Measurements from ENCODE around the gene LRP1-AS.

LRP1-AS gene

DNA sequence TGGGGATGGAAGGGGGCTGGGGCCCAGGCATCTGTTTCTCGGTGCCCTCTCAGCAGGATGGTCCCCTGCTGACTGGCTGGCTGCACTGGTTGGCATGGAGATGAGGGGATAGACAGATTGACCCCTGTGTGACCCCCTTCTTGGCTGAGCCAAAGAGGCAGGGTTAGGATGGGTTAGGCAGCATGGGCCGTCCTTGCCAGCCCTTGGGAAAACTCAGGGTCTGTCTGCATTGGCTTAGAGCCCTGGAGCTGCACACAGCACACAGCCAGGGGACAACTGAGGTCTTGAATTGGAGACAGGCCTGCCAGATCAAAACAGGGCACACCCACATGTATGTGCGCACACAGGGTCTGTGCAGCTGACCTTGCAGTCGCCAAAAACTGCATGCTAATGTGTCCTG, 11.2 kb upstream of the LRP1-AS start:
- DNase-seq = no peak

- DNase-seq = no peak
Observed at GRCh38 chr12:57158186-57158585, 10.8 kb upstream of the LRP1-AS start.

DNA sequence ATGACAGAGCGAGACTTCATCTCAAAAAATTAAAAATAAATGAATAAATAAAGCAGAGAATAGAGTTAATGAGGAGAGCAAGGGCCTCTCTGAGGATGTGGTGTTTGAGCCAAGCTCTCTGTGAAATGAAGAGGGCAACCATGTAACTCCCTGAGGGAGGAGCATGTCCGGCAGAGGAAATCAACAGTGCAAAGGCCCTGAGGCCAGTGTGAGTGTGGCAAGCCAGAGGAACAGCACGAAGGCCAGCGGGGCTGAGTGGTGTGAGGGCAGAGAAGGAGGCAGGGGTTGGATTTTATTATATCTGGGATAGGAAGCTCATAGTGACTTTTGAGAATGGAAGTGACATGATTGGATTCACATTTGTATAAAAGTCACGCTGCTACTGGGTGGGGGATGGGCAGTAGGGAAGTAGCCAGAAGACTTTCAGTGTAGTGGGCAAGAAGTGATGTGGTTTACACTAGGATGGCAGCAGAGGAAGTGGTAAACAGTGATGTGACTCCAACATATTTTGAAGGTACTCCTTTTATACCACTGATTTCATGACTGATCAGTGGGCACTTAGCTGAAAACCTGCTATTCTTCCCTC, 10.3 kb upstream of the LRP1-AS start:
- no peak for DNase-seq

DNA sequence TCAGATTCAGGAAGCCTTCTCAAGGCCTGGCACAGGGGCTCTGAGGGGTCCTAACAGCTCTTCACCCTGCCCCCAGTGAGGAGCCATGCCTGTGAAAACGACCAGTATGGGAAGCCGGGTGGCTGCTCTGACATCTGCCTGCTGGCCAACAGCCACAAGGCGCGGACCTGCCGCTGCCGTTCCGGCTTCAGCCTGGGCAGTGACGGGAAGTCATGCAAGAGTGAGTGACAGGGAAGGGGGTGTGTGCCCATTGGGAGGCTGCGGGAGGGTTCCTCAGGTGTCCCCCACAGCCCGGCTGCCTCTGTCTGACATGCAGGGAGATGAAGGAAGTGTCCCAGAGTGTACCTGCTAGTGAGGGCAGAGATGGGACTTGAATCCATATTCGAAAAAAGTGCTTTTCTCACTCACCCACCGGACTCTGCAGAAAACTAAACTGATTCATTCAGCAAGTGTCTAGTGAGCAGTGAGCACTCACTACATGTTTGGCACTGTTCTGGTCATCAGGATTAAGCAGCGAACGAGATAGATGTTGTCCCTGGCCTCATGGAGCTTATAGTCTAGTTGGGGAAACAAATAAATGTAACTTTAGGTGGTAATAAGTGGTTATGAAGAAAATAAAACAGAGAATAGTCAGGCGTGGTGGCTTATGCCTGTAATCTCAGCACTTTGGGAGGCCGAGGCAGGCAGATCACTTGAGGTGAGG, 9.4 kb upstream of the LRP1-AS start:
- no peak for DNase-seq

GRCh38 chr12:57154804-57155434, 7.5 kb upstream of the LRP1-AS start:
- DNase-seq = no peak

- DNase-seq = no peak
Observed at GRCh38 chr12:57154076-57154475, 6.7 kb upstream of the LRP1-AS start.

GRCh38 chr12:57153415-57153997, 6.1 kb upstream of the LRP1-AS start:
- no peak for DNase-seq

DNA sequence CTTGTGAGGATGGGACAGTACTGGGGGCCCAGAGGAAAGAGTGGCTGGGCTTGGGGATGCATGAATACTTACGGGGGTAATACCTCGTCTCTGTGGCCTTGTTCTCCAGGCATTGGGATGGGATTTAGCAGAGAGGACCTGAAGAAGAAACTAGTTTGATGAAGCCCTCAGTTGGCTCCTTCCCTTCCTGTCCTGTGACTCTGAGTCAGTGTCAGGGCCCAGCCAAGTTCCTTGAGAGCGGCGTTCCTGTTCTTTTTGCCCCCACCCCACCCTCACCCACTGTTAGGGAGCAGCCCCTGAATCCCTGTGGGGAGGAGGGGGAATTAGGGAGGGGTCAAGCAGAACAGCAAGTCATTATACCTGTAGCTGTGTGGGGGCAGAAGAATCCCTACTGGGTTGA, 5.2 kb upstream of the LRP1-AS start:
- DNase-seq = no peak

GRCh38 chr12:57151741-57152630, 4.6 kb upstream of the LRP1-AS start:
- DNase-seq = peak; percentile 79

DNA sequence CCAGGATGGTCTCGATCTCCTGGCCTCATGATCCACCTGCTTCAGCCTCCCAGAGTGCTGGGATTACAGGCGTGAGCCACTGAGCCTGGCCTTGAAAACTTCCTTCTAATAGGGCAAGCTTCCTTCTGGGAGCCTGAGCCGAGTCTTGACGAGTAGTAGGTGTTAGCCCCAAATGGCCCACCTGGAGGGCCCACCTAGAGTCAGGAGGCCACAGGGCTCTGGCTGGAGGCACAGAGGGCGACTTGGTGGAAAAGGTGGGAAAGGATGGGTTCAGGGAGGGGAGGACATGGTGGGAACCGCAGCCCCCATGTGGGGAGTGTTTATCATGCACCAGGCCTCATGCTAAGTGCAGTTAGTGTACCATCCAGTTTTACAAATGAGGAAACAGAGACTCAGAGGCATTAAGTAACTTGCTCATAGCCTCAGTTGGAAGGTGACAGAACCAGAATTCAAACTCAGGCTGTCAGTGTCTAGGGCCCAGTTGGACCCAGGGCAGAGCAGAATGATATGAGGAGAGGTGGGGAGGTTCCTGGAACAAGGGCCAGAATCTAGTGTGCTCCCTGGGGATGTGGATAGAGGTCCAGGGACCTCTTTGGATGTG, 3.1 kb upstream of the LRP1-AS start:
- DNase-seq = no peak

DNA sequence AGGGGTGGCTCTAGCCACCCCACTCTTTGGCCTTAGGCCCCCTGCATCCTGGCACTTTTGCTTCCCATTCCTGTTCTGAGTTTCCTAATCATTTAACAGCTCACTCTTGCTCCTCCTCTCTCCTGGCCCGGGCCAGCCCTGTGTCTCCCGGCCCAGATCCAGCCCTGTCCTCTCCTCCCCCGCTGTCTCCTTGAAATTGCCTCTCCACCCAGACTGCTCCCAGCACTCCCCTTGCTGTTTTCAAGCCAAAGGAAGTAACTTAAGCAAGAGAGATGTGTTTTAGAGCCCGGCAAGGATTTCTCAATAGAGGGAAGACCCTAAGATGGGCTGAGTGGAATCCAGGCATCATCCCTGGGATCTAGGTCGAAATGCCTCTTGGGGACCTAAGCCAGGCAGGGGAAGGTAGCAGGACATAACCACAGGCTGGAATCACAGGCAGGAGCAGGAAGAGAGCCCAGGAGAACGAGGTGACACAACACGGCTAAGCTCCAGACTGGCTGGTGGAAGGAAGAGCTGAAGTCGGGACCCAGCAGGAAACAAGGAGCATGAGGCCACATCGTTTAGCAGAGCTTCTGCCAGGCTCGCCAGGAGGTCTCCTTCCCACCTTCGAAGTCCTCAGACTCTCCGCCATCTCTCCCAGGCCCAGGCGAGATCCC, 2.0 kb upstream of the LRP1-AS start:
- peak; percentile 69 for DNase-seq

DNA sequence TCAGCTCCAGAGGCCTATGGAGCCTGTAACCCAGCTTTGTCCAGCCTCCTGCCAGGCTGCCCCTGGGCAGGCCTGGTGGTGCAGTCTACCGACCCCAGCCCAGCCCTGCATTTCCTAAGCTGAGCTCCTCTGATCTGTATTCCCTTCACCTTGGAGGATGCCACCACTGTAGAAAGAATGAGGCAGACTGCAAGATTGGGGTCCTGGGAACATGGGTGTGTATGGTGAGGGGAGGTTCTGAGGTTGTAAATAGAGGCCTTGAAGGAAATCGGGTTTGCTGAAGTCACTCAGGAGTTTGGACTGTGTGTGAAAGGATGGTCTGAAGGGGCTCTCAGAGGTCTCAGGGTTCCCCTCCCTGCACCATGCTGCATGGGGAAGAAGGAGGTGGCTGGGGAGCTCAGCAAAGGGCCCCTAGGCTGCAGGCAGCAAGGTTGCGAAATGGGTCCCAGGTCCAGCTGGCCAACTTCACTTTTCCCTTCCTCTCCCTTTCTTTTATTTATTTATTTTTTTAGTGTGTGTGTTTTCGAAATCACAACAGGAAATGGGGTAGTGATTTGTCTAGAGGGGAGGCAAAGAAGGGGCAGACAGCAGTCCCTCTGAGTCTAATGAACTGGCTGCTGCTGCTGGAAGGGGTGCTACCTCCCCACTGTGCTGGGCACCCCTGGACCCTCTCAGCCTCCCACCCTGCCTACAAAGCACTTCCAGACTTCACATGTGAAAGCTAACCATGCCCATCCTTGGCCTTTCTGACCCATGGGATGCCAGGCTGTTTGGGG, 1.2 kb upstream of the LRP1-AS start:
- peak; percentile 55 for DNase-seq

- DNase-seq = no peak
Observed at GRCh38 chr12:57146092-57146491, 1.3 kb downstream of the LRP1-AS start.

DNA sequence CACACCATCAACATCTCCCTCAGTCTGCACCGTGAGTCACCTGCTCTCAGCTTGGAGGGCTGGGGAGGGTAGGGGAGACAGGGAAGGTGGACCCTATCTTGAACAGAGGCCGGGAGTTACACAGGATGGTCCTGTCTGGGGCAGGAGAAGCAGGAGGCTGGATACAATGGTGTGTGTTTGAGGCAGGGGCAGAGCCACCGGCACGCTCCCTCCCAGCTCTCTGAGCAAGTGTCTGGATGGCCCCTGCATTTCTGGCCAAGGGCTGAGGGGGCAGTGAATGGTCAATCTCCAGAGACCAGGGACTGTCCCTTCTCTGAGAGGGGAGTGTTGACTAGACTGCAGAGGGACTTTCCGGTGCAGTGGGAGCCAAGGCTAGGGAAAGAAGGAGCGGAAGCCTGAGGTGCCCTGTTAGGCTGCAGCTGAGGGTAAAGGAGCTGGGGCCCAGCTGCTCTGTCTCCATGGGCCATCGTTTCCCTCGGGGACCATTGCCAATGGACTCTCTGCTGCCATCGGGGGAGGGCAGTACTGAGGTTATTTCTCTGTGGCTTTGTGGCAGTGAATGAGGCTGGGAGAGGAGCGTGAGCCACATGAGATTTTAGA, 1.9 kb downstream of the LRP1-AS start:
- DNase-seq = no peak

GRCh38 chr12:57143454-57143853, 4.0 kb downstream of the LRP1-AS start:
- DNase-seq = no peak

- no peak for DNase-seq
Observed at GRCh38 chr12:57142727-57143126, 4.7 kb downstream of the LRP1-AS start.

- no peak for DNase-seq
Observed at GRCh38 chr12:57142121-57142520, 5.3 kb downstream of the LRP1-AS start.

DNA sequence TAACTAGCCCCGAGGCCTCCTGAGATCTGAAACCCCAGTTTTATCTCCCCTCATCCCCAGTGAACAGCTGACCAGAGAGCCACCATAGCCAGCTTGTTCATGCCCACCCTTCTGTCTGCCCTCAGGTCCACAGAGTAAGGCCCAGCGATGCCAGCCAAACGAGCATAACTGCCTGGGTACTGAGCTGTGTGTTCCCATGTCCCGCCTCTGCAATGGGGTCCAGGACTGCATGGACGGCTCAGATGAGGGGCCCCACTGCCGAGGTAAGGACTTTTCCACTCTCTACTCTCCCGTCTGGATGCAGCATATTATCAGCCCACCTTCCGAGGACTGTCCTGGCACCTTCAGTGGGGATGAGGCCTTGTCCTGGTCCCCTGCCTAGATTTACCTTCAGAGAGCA, 6.2 kb downstream of the LRP1-AS start:
- DNase-seq = no peak

- no peak for DNase-seq
Observed at GRCh38 chr12:57139796-57140649, 7.4 kb downstream of the LRP1-AS start.

Measured in fibroblast of skin of right quadriceps (primary cell).